KMS-11 (cell line): ENCODE data around the gene CDC42BPA.

Source experiments
- H2AFZ ChIP-seq: fragments of 200-600 bp; sonication (generic); 2 replicates; pipeline ENCODE4 v1.6.1; 2016; ENCODE audit warnings: antibody characterized with exemption, mixed run types, low read depth
- H3K27ac ChIP-seq: fragments of 200-600 bp; sonication (generic); 2 replicates; pipeline ENCODE4 v1.6.1; 2016; ENCODE audit warnings: mild to moderate bottlenecking, mixed run types
- H3K27me3 ChIP-seq: fragments of 200-600 bp; sonication (generic); 2 replicates; pipeline ENCODE4 v1.6.1; 2017; ENCODE audit warnings: mild to moderate bottlenecking, low read depth, mixed run types, moderate library complexity; ENCODE audit not compliant: insufficient read depth
- H3K36me3 ChIP-seq: fragments of 200-600 bp; sonication (generic); 2 replicates; pipeline ENCODE4 v1.6.1; 2017; ENCODE audit warnings: mild to moderate bottlenecking, mixed run types; ENCODE audit not compliant: insufficient read depth
- H3K4me1 ChIP-seq: fragments of 200-600 bp; sonication (generic); 2 replicates; pipeline ENCODE4 v1.6.1; 2016; ENCODE audit warnings: mild to moderate bottlenecking, low read depth, mixed run types; ENCODE audit not compliant: poor library complexity, severe bottlenecking
- H3K4me2 ChIP-seq: fragments of 200-600 bp; sonication (generic); 2 replicates; pipeline ENCODE4 v1.7.0; 2016; ENCODE audit warnings: mild to moderate bottlenecking, mixed run types
- H3K4me3 ChIP-seq: fragments of 200-600 bp; sonication (generic); IDR thresholded peaks from 2 replicates; pipeline ENCODE4 v1.6.1; 2017; ENCODE audit warnings: low read depth, low read length, mixed read lengths; ENCODE audit not compliant: insufficient read depth
- H3K79me2 ChIP-seq: fragments of 200-600 bp; sonication (generic); 2 replicates; pipeline ENCODE4 v1.6.1; 2016; ENCODE audit warnings: low read depth, mixed run types; ENCODE audit not compliant: insufficient read depth
- H3K9ac ChIP-seq: fragments of 200-600 bp; sonication (generic); 2 replicates; pipeline ENCODE4 v1.6.1; 2016; ENCODE audit warnings: mild to moderate bottlenecking, mixed run types
- H4K20me1 ChIP-seq: fragments of 200-600 bp; sonication (generic); 2 replicates; pipeline ENCODE4 v1.6.1; 2016; ENCODE audit warnings: mild to moderate bottlenecking, mixed run types; ENCODE audit not compliant: insufficient read depth
- CTCF ChIP-seq: fragments of 200-600 bp; sonication (generic); conservative IDR thresholded peaks from 2 replicates; pipeline ENCODE4 v1.6.1; 2017; ENCODE audit warnings: low read depth, mild to moderate bottlenecking, antibody characterized with exemption, low read length, moderate library complexity, mixed read lengths

Gene CDC42BPA

DNA sequence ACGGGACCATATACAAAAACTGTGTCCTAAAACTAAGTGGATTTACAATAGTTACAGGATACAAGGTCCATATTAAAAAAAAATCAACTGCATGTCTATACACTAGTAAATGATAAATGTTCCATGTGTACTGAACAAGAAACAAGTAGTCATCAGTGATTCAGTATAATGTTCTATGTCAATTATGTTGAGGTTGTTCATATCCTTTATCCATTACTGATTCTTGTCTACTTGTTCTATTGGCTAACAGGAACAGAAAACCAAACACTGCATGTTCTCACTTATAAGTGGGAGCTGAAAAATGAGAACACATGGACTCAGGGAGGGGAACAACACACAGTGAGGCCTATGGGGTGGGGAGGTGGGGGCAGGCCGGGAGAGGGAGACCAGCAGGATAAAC, 90.5 kb downstream of the CDC42BPA start:
- Histone ChIP-seq H3K79me2 (no peaks in the 10 kb centered on the region), H3K9ac (no peak overlapping the region), H3K4me2 (no peak overlapping the region), H4K20me1 (no peaks in the 10 kb centered on the region), H3K4me3 (no peak overlapping the region), H3K27ac (no peak overlapping the region), H3K4me1 (no peaks in the 10 kb centered on the region), H3K27me3 (no peaks in the 10 kb centered on the region), H2AFZ (no peak overlapping the region), H3K36me3 (no peaks in the 10 kb centered on the region)
- TF ChIP-seq CTCF: no peak

DNA sequence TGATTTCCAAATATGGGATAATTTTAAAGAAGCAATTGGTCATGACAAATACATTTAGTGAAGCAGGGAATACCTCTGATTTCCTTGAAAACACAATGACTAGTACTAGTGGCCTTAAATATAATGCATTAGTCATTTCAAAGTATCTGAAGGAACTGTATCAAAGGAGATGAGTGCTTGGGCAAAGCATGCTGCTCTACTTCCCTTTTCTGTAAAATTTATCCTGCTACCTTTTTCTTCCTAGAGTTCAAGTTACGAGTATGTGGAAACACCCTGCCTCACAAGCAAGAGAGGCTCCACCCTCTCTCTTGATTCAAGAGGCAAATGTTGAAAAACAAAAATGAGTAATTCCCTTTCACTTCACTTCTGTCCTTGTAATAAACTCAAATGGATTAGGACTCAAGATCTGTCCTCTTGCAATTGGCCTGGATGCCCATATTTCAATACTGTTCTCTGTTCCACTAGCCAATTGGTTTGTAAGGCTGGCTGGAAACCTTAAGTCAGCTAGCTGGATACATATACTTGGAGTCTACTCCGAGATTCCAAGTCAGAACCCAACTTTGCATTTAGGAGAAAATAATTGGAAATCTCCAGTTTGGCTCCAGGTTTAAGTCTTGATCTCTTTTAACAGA, 92.5 kb downstream of the CDC42BPA start:
- Histone ChIP-seq H3K4me2 (no peak overlapping the region), H3K4me3 (no peak overlapping the region), H3K9ac (no peak overlapping the region), H3K36me3 (no peaks in the 10 kb centered on the region), H3K4me1 (peaks cover 6% of the 10 kb centered on the region), H3K27ac (no peak overlapping the region), H3K79me2 (no peaks in the 10 kb centered on the region), H3K27me3 (no peaks in the 10 kb centered on the region), H4K20me1 (no peaks in the 10 kb centered on the region), H2AFZ (no peak overlapping the region)
- no peak for TF ChIP-seq CTCF

DNA sequence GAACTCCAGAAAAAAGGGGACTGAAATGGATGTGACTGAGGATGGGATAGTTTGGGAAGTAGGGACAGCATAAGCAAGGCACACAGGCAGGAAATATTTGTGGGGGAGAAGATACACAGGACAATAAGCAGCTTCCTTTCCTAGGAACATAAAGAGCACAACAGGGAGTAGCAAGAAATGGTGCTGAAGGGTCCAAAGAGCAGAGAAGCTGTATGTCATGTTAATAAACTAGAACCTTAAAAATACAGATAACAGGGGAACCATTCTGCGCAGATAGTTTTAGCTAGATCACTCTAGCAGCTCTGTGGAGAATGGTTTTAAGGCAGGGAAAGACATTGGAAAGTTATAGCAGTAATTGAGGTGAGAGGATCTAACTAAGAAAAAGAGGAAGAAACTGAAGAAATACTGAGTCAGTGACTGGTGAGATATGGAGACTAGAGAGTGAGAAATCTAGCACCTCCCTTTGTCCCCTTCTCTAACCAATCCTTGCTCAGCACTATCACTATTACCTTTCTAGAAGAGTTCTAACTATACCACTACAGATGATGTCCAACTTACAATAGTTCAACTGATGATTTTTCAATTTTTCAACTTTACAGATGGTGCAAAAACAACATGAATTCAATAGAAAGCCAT, 95.0 kb downstream of the CDC42BPA start:
- H4K20me1 ChIP-seq: no peaks in the 10 kb centered on the region
- no peaks in the 10 kb centered on the region for H3K79me2 ChIP-seq
- no peak overlapping the region for H2AFZ ChIP-seq
- no peak for TF ChIP-seq CTCF
- no peak overlapping the region for H3K9ac ChIP-seq
- no peak overlapping the region for H3K4me3 ChIP-seq
- no peak overlapping the region for H3K27ac ChIP-seq
- peaks cover 6% of the 10 kb centered on the region for H3K4me1 ChIP-seq
- H3K4me2 ChIP-seq: no peak overlapping the region
- H3K27me3 ChIP-seq: no peaks in the 10 kb centered on the region
- H3K36me3 ChIP-seq: no peaks in the 10 kb centered on the region

- H4K20me1 ChIP-seq: no peaks in the 10 kb centered on the region
- no peak overlapping the region for H2AFZ ChIP-seq
- no peak overlapping the region for H3K4me3 ChIP-seq
- no peaks in the 10 kb centered on the region for H3K36me3 ChIP-seq
- H3K27ac ChIP-seq: no peak overlapping the region
- no peak overlapping the region for H3K9ac ChIP-seq
- peaks cover 6% of the 10 kb centered on the region for H3K4me1 ChIP-seq
- TF ChIP-seq CTCF: no peak
- H3K27me3 ChIP-seq: no peaks in the 10 kb centered on the region
- H3K79me2 ChIP-seq: no peaks in the 10 kb centered on the region
- no peak overlapping the region for H3K4me2 ChIP-seq
Observed at GRCh38 chr1:227219715-227220292, 98.5 kb downstream of the CDC42BPA start.
